ENCODE data around the gene CABP2.
A peak's percentile ranks its signal among the peaks of the same experiment; 100 is the strongest.
"Not testable (repeated sequence)": the region's sequence is repeated elsewhere in the genome, so short reads cannot be mapped to it uniquely, and the experiment has no call there.

Gene CABP2

GRCh38 chr11:67522844-67523555 is at the start of gene CABP2:
Gene CABP2, minus strand, starts transcription at chr11:67523446. Its CDS starts 120 bp downstream, at chr11:67523326.
- no peak for DNase-seq

GRCh38 chr11:67572747-67573419 is 49.6 kb upstream of the CABP2 start:
- peak; percentile 36 to 61 for DNase-seq

- no peak for DNase-seq
Measured at GRCh38 chr11:67572305-67572704, 49.1 kb upstream of the CABP2 start.

GRCh38 chr11:67571443-67571842 is 48.2 kb upstream of the CABP2 start:
- no peak for DNase-seq

GRCh38 chr11:67564230-67564629 is 41.0 kb upstream of the CABP2 start:
- no peak for DNase-seq

- DNase-seq, result not testable (repeated sequence)
Measured at GRCh38 chr11:67563705-67564114, 40.5 kb upstream of the CABP2 start.

GRCh38 chr11:67562963-67563704 is 39.9 kb upstream of the CABP2 start:
- DNase-seq, result no peak

GRCh38 chr11:67561971-67562619 is 38.8 kb upstream of the CABP2 start:
- DNase-seq, result no peak

- no peak for DNase-seq
Measured at GRCh38 chr11:67558084-67558772, 35.0 kb upstream of the CABP2 start.

- DNase-seq, result no peak
Measured at GRCh38 chr11:67556244-67556643, 33.0 kb upstream of the CABP2 start.

- DNase-seq, result not testable (repeated sequence)
Measured at GRCh38 chr11:67551697-67552096, 28.5 kb upstream of the CABP2 start.

GRCh38 chr11:67551127-67551526 is 27.9 kb upstream of the CABP2 start:
- no peak for DNase-seq

GRCh38 chr11:67548555-67549110 is 25.4 kb upstream of the CABP2 start:
- no peak for DNase-seq

- DNase-seq, result not testable (repeated sequence)
Measured at GRCh38 chr11:67548112-67548511, 24.9 kb upstream of the CABP2 start.

- no peak for DNase-seq
Measured at GRCh38 chr11:67545280-67545679, 22.0 kb upstream of the CABP2 start.

- no peak for DNase-seq
Measured at GRCh38 chr11:67544616-67545242, 21.5 kb upstream of the CABP2 start.

- DNase-seq, result no peak
Measured at GRCh38 chr11:67543585-67543984, 20.3 kb upstream of the CABP2 start.

- DNase-seq, result no peak
Measured at GRCh38 chr11:67542971-67543370, 19.7 kb upstream of the CABP2 start.

- DNase-seq, result no peak
Measured at GRCh38 chr11:67542169-67542568, 18.9 kb upstream of the CABP2 start.

GRCh38 chr11:67541198-67541597 is 18.0 kb upstream of the CABP2 start:
- no peak for DNase-seq

GRCh38 chr11:67539550-67539949 is 16.3 kb upstream of the CABP2 start:
- DNase-seq, result no peak
